Glomerular visceral epithelial cell (primary cell): ENCODE results near the gene MECR.

Experiments
- DNase-seq: peaks from one replicate; pipeline ENCODE4 v3.0.0-alpha.2; 2016; ENCODE audit errors: extremely low spot score

The MECR gene, protein sequence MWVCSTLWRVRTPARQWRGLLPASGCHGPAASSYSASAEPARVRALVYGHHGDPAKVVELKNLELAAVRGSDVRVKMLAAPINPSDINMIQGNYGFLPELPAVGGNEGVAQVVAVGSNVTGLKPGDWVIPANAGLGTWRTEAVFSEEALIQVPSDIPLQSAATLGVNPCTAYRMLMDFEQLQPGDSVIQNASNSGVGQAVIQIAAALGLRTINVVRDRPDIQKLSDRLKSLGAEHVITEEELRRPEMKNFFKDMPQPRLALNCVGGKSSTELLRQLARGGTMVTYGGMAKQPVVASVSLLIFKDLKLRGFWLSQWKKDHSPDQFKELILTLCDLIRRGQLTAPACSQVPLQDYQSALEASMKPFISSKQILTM

DNA sequence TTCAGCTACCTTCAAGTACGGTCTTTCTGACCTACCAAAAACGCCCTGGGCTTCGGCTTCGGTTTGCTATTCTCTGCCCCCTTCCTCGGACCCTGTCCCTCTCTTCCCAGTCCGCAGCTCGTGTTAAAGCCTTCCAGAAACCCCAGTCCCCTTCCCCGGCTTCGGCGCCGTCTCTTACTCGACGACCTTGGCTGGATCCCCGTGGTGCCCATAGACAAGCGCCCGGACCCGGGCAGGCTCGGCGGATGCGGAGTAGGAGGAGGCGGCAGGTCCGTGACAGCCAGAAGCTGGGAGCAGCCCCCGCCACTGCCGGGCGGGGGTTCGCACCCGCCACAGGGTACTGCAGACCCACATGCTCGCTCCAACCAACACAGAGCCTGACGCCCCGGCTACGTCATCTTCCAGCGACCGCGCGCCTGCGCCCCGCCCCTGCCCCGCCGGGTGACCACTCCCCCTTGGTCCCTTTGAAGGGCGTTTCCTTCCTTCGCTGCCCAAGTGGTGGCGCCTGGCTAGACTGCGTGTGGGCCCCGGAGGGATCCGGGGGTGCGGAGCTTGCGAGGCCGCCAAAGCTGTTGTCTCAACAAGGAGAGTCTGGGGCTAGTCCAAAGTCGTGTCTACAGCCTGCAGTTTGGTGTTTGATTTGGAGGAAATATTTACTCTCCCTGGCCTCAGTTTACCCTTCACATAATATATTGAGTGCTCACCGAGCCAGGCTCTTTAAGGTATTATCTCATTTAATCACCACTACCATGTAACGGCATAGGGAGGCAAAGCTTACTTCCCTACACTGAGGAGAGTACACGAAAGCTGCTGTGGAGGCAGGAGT is at the start of gene MECR:
Gene MECR (minus strand): TSS at position 382 of the 826 bp plus-strand sequence. CDS start 28 bp downstream, at position 354.
- DNase-seq = peak; percentile 91

DNA sequence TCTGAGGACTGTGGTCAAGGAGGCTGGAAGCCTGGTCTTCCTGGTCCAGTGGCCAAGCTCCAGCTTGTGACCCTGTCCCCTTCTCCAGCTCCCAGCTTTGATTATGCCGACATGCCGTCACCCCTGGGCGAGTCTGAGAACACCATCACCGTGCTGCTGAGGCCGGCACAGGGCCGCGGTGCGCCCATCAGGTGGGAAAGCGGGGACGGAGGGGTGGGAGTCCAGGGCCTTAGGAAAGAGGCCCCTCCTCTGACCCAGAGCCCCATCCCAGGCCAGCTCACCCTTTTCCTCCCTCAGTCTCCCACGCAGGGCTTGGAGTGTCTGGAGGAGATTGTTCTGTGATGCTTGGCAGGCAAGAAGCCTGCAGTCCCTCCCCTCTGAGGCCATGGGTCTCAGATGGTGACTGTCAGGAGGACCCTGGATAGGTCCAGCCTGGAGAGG is 49.2 kb upstream of the MECR start:
- DNase-seq = no peak

DNA sequence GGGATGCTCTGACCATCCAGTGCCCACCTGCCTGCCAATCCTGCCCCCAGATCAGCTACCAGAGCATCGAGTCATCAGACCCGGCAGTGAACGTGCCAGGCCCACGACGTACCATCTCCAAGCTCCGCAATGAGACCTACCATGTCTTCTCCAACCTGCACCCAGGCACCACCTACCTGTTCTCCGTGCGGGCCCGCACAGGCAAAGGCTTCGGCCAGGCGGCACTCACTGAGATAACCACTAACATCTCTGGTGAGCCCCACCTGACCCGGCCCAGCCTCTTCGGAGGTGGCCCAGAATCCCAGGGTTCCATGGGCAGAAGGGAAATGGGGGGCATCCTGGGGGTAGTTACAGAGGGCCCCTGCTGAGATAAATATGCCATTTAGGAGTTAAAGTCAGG is 48.7 kb upstream of the MECR start:
- no peak for DNase-seq

DNA sequence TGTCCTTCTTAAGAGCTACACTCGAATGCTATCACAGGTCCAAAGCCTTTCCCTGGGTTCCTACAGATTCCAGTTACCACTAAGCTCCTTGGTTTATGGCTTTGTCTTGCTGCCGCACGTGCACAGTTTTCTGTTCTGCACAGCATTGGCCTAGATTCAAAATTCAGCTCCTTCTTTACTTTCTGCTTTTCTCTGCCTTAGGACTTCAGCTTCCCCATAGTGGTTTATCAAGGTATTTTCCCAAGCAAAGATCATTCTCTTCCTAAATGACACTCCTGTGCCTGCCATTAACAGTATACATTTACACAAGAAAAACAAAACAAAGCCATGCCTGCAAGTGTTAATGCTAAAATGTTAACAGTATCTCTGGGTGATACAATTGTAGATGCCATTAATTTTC is 47.4 kb upstream of the MECR start:
- no peak for DNase-seq

DNA sequence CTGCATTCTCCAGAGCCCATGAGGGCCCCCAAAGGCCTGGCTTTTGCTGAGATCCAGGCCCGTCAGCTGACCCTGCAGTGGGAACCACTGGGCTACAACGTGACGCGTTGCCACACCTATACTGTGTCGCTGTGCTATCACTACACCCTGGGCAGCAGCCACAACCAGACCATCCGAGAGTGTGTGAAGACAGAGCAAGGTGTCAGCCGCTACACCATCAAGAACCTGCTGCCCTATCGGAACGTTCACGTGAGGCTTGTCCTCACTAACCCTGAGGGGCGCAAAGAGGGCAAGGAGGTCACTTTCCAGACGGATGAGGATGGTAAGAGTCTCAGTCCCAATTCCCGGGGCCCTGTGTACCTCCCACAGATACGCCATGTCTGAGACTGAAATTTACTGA is 44.7 kb upstream of the MECR start:
- no peak for DNase-seq

DNA sequence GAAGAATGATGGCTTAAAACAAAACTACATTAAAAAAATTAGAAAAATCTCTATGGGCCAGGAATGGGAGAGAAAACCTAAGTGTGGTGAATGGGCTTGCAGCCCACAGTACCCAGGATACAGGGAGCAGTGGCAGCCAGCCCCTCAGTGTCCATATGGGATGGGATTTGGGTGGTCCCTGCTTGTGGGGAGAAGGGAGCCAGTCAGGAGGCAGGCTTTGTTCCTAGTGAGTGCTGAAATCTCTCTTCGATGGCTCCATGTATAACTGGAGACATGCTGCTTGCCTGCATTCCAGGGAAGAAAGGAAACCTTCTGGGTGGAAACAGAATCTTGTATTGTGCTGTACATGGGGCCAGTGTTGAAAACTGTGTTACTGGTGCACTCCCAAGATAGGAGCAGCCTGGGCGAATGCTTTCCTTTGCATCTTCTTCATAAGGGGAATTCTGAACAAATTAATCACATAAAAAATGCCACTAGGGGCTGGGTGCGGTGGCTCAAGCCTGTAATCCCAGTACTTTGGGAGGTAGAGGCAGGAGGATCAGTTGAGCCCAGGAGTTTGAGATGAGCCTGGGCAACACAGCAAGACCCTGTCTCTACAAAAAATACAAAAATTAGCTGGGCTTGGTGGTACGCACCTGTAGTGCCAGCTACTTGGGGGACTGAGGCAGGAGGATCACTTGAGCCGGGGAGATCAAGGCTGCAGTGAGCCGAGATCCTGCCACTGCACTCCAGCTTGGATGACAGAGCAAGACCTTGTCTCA is 41.6 kb upstream of the MECR start:
- no peak for DNase-seq

DNA sequence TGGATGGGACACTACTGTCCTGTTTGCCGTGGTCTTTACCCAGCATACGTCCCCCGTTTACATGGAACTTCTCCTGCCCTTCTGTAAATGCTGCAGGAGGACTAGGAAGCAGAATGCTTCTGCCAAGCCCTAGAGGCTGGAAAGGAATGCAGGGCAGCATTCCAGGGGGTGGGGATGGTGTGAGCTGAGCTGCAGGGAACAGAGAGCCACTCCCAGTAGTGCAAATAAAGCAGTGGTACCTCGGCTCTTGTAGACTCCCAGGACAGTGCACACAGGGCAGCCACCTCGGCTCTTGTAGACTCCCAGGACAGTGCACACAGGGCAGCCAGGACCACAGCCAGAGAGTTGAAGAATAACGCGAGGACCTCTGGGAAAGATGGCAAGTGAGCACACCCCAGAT is 41.0 kb upstream of the MECR start:
- DNase-seq = peak; percentile 57

DNA sequence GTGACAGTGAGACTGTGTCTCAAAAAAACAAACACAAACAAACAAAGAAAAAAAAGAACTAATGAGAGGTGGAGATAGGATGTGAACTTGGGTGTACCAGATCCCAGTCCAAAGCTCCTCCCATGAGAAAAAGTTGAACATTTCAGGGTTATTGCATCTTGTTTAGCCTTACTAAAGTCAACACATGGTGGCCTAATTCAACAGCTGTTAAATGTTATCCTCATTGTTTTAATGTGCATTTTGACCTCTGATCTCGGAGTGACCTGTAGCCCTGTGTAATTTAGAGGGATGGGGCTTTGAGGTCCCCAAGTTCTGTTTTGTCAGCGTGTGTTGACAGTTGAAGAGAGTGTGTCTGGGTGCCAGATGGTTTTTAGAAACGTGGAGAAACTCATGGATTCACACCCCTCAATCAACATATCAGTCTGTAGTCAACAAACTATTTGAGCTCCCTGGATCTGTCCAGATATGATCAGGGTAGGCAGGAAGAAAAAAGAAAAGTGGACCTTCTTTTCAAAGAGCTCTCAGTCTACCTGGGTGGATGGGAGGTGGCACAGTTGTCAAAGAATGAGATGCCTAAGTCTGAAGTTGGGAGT is 40.3 kb upstream of the MECR start:
- DNase-seq = no peak

DNA sequence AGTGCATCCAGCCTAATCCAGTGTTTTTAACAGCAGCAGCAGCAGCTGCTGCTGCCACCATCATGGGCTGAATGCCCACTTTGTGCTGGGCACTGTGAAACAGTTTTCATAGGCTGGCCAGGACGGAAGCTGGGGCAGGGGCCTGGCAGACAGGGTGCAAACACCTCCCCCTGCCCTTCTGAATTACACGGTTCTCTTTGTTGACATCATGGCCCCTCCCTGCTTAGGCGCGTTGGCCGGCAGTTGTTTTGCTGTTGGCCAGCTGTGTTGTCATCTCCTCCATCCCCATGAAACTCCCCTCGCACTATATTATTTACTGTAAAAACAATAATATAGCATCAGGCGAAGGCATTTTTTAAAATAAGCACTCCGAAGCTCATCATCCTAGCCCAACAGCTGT is 38.6 kb upstream of the MECR start:
- no peak for DNase-seq

DNA sequence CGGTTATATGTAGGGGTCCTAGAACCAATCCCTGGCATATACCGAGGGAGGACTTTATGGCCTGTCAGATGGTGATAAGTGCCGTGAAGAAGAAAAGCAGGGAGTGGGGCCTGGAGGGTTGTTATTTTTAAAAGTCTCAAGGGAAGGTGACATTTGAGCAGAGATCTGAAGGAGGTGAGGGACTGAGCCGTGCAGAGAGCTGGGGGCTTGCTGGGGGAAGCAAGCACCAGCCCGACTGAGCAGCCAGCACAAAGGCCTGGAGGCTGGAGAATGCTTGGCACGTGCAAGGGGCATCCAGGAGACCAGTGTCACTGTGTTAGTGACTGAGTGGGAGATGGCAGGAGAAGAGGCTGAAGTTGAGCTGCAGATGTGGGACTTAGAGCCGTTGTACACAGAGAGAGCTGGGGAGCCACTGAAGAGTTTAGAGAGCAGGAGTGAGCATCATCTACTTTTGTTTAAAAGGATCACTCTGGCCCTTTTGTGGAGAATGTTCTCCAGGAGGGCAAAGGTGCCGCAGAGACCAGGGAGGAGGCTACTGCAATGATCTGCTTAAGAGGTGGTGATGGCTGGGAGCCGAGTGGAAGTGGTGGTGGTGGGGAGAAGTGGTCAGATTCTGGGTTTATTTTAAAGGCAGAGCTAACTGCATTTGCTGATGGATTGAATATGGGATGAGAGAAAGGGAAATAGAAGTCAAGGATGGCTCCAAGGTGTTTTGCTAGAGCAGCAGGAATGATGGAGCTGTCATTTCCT is 36.8 kb upstream of the MECR start:
- DNase-seq = no peak

DNA sequence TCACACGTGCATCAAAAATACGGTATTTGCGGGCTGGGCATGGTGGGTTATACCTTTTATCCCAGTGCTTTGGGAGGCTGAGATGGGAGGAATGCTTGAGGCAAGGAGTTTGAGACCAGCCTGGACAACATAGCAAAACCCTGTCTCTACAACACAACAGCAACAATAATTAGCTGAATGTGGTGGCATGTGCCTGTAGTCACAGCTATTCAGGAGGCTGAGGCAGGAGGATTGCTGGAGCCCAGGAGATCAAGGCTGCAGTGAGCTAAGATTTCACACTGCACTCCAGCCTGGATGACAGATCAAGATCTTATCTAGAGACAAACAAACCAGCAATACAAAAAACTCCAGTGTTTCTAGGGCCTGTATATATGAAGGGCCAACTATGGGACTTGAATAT is 36.2 kb upstream of the MECR start:
- no peak for DNase-seq

DNA sequence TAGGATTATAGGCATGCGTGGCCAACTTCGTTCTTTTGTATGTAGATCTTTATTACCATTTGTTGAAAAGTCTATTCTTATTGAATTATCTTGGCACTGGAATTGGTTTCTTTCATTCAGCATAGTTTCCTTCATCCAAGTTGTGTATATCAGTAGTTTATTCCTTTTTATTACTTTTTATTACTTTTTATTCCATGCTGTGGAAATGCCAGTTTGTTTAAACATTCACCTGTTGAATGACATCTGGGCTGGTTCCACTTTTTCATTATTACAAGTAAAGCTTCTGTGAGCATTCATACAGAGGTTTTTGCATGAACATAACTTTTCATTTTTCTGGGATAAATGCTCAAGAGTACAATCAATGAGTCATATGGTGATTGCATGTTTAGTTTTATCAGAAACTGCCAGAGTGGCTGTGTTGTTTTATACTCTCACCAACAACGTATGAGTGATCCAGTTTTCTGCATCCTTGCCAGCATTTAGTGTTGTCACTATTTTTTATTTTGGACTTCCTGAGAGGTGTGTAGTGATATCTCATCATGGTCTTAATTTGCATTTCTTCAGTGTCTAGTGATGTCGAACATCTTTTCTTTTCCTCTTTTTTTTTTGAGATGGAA is 34.1 kb upstream of the MECR start:
- no peak for DNase-seq

DNA sequence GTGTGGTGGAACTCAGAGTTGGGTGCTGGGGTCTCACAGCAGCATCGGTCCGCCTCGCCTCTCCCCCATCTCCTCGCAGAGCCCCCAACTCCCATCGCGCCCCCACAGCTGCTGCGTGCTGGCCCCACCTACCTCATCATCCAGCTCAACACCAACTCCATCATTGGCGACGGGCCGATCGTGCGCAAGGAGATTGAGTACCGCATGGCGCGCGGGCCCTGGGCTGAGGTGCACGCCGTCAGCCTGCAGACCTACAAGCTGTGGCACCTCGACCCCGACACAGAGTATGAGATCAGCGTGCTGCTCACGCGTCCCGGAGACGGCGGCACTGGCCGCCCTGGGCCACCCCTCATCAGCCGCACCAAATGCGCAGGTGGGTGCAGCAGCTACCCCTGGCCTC is 29.8 kb upstream of the MECR start:
- no peak for DNase-seq

DNA sequence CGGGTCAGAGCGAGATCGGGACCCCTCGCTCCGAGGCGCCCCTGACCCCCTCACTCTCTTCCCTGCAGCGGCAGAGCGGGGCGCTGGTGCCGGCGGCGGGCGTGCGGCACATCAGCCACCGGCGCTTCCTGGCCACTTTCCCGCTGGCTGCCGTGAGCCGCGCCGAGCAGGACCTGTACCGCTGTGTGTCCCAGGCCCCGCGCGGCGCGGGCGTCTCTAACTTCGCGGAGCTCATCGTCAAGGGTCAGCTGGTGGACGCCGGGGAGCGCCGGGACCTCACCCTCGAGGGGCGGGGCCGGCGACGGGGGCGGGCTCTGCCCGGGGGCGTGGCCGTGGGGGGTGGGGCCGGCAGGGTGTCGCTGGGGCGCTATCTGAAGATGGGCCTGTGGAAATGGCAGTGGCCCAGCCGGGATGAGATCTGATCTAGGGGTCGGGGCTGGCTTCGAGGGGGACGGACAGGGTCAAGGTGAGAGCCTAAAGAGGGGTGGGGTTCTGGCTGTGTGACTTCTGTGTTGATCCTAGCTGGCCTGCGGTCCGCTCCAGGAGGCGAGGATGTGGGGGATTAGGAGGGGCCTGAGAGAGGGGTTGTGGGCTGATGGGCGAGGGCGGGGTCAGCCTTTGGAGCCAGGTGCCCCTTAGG is 29.2 kb upstream of the MECR start:
- peak; percentile 46 for DNase-seq

DNA sequence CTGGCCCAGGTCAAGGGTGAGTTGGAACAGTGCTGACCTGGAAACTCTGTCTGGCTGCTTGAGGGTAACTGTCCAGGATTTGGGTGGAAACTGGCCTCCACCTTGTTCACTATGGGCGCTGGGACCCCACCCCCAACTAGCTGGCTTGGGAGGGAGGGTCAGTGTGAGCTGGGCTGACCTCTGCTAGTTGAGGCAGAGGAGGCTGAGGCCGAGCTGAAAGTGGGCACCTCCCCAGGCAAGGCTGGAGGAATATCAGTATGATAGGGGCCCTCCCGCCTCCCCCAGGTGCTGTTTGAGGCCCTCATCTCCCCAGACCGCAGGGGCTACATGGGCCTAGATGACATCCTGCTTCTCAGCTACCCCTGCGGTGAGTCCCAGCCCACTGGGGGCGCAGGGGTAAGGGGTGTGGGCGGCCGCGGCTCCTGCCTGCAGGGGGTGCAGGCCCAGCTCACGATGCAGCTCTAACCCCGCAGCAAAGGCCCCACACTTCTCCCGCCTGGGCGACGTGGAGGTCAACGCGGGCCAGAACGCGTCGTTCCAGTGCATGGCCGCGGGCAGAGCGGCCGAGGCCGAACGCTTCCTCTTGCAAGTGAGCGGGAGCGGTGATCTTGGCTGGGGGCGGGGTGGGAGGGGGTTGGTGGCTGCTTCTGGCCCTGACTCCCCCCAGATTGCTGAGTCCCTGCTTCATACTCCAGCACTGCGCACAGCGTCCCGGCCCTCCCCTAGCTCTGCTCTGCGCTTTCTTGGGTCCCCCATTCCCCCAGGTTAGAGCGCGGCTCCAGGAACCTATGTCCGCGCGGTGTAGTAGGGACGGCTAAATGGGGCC is 28.5 kb upstream of the MECR start:
- DNase-seq = no peak

DNA sequence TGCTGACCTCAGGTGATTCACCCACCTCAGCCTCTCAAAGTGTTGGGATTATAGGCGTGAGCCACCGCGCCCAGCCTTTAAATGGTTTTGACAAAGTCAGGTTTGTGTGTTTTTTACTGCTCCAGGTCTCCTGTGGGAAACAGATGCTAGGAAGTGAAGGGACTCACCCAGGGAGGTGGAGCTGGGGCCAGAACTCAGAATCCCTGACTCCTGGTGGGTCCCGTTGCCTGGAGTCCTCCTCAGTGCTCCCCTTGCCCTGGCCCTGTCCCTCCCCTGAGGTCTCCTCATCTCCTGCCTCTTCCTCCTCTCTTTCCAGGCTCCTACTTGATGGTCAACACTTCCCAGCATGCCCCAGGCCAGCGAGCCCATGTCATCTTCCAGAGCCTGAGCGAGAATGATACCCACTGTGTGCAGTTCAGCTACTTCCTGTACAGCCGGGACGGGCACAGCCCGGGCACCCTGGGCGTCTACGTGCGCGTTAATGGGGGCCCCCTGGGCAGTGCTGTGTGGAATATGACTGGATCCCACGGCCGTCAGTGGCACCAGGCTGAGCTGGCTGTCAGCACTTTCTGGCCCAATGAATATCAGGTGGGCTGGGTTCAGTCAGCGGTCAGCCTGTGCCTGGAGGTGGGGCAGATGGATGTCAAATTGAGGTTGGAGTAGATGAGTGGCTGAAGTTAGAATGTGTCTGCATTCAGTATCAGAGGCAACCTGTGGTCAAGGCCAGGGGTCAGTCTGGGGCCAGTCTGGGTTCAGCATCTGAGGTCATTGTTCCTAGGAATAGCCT is 27.6 kb upstream of the MECR start:
- no peak for DNase-seq

DNA sequence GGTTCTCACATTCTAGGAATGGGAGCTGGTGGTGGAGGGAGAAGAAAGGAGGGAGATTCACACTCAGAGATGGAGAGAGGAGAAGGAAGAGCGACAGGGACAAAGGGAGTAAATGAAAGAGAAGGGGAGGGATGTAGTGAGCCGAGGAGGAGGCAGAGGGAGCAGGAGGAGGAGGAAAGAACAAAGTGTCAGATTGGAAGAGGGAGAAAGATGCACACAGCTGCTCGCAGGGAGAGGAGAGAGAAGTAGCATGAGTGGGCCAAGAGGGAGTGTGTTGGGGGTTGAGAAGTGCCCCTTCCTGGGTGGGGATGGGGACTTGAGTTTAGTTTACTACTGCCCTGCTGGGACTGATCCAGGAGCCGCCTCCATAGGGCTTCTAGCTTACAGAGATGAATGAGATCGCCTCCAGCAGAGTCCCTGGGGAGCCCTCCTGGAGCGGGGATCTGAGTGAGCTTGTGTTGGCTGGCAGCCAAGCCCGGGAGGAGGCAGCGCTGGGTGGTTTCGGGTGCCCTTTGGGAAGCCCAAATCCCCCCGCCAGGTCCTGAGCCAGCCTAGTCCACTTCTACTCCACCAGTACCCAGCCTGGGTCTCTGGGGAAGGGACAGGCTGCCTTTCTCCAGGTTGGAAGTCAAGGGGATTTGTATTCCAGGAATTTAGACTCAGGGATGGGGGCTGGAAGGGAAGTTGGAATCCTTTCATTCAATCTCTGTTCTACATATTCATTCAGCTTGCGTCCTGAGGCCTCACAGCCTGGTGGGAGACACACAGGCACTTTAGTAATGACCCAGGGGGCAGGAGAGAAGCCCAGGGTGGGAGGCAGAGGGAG is 26.5 kb upstream of the MECR start:
- peak; percentile 62 for DNase-seq

DNA sequence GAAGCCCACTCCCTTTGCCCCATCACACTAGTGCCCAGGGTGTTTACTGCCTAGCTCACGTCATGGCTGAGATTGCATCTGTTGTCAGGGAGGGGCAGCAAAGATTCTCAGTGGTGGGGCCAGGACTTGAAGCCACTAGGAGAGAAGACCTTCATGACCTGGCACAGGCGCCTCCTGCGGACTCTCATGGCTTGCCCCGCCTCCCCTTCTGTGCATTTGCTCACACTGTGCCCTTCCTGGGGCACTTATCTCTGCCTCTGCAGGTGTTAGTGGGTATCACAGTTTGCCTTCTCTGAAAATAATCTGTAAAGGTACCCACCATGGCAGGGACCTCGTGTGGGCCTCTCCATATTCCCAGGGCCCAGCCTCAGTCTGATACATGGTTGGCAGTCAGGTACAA is 25.7 kb upstream of the MECR start:
- no peak for DNase-seq
